ENCODE data around the gene MARVELD1. TPM values are rescaled to one million over a fixed set of nuclear protein-coding genes. Genes with fewer than 3 reads are reported as not detected.
"Not testable (repeated sequence)": the region's sequence is repeated elsewhere in the genome, so short reads cannot be mapped to it uniquely, and the experiment has no call there.

The MARVELD1 gene
- total RNA-seq, 1 experiment from 2014 or later: 30.1 TPM

DNA sequence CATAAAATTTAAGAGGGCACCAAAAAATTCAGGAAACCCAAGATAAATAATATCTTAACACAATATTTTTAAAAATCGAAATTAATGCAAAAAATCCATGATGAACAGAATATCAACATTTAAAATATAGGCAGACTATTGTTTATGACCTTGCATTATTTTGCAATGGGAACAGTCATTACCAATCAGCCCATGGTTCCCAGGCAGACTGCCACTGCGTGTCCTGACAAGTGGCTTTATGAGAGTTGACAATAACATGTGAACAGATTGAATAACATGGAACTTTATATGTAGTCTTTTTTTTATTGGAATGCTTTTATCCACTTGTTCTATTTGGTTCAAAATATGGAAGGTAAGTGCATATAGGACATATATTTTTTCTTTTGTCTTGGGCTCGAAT is 23.4 kb upstream of the MARVELD1 start:
- Histone ChIP-seq H3K36me3 (ENCODE audit: insufficient read depth, low read length, poor library complexity, severe bottlenecking) (no peaks in the 10 kb centered on the region), H3K4me1 (ENCODE audit: insufficient read depth, low read length, poor library complexity, severe bottlenecking) (peaks cover 9% of the 10 kb centered on the region), H3K4me3 (ENCODE audit: low read depth, low read length, poor library complexity, severe bottlenecking) (no peak overlapping the region), H3K9me3 (ENCODE audit: low read depth, low read length, poor library complexity, severe bottlenecking) (no peaks in the 10 kb centered on the region), H3K27ac (ENCODE audit: low read depth, low read length, poor library complexity, severe bottlenecking) (no peak overlapping the region), H3K27me3 (replicated peaks; ENCODE audit: insufficient read depth, low read depth, low read length, poor library complexity) (no peaks in the 10 kb centered on the region)
- POLR2A ChIA-PET (ENCODE audit: low non-redundant PET): no interaction called here
- TF ChIP-seq EZH2 (IDR thresholded peaks at IDR 0.05; ENCODE audit: borderline replicate concordance, low read depth, low read length, poor library complexity, severe bottlenecking): no peak
- TF ChIP-seq, protein P1, sequence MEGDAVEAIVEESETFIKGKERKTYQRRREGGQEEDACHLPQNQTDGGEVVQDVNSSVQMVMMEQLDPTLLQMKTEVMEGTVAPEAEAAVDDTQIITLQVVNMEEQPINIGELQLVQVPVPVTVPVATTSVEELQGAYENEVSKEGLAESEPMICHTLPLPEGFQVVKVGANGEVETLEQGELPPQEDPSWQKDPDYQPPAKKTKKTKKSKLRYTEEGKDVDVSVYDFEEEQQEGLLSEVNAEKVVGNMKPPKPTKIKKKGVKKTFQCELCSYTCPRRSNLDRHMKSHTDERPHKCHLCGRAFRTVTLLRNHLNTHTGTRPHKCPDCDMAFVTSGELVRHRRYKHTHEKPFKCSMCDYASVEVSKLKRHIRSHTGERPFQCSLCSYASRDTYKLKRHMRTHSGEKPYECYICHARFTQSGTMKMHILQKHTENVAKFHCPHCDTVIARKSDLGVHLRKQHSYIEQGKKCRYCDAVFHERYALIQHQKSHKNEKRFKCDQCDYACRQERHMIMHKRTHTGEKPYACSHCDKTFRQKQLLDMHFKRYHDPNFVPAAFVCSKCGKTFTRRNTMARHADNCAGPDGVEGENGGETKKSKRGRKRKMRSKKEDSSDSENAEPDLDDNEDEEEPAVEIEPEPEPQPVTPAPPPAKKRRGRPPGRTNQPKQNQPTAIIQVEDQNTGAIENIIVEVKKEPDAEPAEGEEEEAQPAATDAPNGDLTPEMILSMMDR (conservative IDR thresholded peaks at IDR 0.05; ENCODE audit: low read depth, low read length): no peak
- no TSS peak for BruUV-seq (replicated peaks)
- CTCF ChIA-PET: no interaction called here
- no peak for DNase-seq (ENCODE audit: low spot score)
- intact Hi-C loops (cut with micrococcal nuclease; ENCODE audit: unreplicated experiment): no loop called here

DNA sequence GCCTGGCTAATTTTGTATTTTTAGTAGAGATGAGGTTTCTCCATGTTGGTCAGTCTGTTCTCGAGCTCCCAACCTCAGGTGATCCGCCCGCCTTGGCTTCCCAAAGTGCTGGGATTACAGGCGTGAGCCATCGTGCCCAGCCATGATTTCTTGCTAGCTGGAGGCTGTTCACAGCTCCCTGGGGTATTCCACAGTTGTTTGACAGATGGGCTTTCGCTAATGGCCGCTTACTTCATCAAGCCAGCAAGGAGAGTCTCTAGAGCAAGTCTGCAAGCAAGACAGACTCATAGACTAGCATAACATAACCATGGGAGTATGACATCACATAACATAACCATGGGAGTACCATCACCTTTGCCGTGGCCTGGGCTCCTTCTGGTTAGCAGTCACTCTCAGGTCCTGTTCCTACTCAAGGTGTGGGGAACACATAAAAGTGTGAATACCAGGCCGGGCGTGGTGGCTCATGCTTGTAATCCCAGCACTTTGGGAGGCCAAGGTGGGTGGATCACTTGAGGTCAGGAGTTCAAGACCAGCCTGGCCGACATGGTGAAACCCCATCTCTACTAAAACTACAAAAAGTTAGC is 15.4 kb upstream of the MARVELD1 start:
- intact Hi-C loops (cut with micrococcal nuclease; ENCODE audit: unreplicated experiment); POLR2A ChIA-PET (ENCODE audit: low non-redundant PET): not testable (repeated sequence)
- CTCF ChIA-PET: interaction anchor here (0.8 kb wide), 1 partner anchor 16 kb away, joined by 3 read pairs; the partner anchor contains the start of gene MARVELD1

GRCh38 chr10:97701438-97702069 is 12.0 kb upstream of the MARVELD1 start:
- Histone ChIP-seq H3K9me3 (ENCODE audit: low read depth, low read length, poor library complexity, severe bottlenecking) (no peaks in the 10 kb centered on the region), H3K4me3 (ENCODE audit: low read depth, low read length, poor library complexity, severe bottlenecking) (no peak overlapping the region), H3K27ac (ENCODE audit: low read depth, low read length, poor library complexity, severe bottlenecking) (no peak overlapping the region), H3K27me3 (replicated peaks; ENCODE audit: insufficient read depth, low read depth, low read length, poor library complexity) (no peaks in the 10 kb centered on the region), H3K4me1 (ENCODE audit: insufficient read depth, low read length, poor library complexity, severe bottlenecking) (no peaks in the 10 kb centered on the region), H3K36me3 (ENCODE audit: insufficient read depth, low read length, poor library complexity, severe bottlenecking) (no peaks in the 10 kb centered on the region)
- POLR2A ChIA-PET (ENCODE audit: low non-redundant PET): interaction anchor here (0.6 to 0.9 kb wide), 2 partner anchors 15 to 201 kb away, joined by 3 read pairs; partner anchors contain the start of gene AVPI1
- peak; percentile 81 for DNase-seq (ENCODE audit: low spot score)
- no peak for TF ChIP-seq EZH2 (IDR thresholded peaks at IDR 0.05; ENCODE audit: borderline replicate concordance, low read depth, low read length, poor library complexity, severe bottlenecking)
- TF ChIP-seq, protein P1 (conservative IDR thresholded peaks at IDR 0.05; ENCODE audit: low read depth, low read length): peak; percentile 88
- intact Hi-C loops (cut with micrococcal nuclease; ENCODE audit: unreplicated experiment): loop anchor here (2.0 to 10.0 kb wide), 2 partner anchors 29 to 343 kb away; no protein-coding TSS in a partner anchor
- BruUV-seq (replicated peaks): no TSS peak
- CTCF ChIA-PET: interaction anchor here (0.5 to 1.8 kb wide), 11 partner anchors 8 to 344 kb away, joined by 3 to 8 read pairs (median 5); partner anchors contain the start of genes AVPI1 and MARVELD1

More for the DNA sequence above, 15.4 kb upstream of the MARVELD1 start:
- H3K4me1 ChIP-seq (ENCODE audit: insufficient read depth, low read length, poor library complexity, severe bottlenecking); H3K36me3 ChIP-seq (ENCODE audit: insufficient read depth, low read length, poor library complexity, severe bottlenecking); BruUV-seq (replicated peaks); H3K4me3 ChIP-seq (ENCODE audit: low read depth, low read length, poor library complexity, severe bottlenecking); H3K9me3 ChIP-seq (ENCODE audit: low read depth, low read length, poor library complexity, severe bottlenecking); H3K27ac ChIP-seq (ENCODE audit: low read depth, low read length, poor library complexity, severe bottlenecking); H3K27me3 ChIP-seq (replicated peaks; ENCODE audit: insufficient read depth, low read depth, low read length, poor library complexity); DNase-seq (ENCODE audit: low spot score): not testable (repeated sequence)

Data from A673 (cell line).